NCI-H146 treated with DMSO at 0.1 percent for 48 hours (cell line): ENCODE data around the gene ITPKC.

Experiments used
- DNase-seq: peaks from one replicate; lab custom pipeline; 2025; ENCODE audit not compliant: unreplicated experiment; lab: John Stamatoyannopoulos, UW

The ITPKC gene

DNA sequence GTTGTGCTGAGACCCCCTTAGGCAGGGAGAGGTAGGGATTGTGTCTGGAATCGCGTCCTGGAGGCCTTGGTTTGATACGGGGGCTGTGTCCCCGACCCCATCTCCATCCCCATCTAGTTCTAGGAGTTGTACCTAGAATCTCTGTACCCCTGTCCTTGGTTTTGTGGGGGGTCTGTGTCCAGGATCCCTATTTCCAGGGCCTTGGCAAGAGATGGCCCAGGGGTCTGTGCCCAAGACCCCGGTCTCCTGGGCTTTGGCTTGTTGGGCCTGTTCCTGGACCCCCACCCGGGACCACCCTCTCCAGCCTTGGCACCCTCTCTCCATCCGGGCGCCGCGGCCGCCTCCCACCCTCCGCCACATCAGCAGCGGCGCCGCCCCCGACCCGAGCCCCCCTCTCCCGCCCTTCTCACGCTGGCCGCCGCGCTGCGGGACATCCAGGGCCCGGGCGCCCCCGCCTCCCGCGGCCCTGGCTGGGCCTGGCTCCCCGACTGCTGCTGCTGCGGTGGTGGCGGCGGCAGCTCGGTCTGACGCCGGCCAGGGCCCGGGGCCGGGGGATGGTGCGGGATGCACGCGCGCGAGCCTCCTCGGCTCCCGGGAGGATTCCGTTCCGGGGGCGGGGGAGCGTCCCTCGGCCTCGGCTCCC, 26.7 kb upstream of the ITPKC start, which contains the start of gene NUMBL:
NUMBL (minus strand) TSS at position 602 of the 643 bp plus-strand sequence; CDS start at position 434, 168 bp downstream.
- no peak for DNase-seq

DNA sequence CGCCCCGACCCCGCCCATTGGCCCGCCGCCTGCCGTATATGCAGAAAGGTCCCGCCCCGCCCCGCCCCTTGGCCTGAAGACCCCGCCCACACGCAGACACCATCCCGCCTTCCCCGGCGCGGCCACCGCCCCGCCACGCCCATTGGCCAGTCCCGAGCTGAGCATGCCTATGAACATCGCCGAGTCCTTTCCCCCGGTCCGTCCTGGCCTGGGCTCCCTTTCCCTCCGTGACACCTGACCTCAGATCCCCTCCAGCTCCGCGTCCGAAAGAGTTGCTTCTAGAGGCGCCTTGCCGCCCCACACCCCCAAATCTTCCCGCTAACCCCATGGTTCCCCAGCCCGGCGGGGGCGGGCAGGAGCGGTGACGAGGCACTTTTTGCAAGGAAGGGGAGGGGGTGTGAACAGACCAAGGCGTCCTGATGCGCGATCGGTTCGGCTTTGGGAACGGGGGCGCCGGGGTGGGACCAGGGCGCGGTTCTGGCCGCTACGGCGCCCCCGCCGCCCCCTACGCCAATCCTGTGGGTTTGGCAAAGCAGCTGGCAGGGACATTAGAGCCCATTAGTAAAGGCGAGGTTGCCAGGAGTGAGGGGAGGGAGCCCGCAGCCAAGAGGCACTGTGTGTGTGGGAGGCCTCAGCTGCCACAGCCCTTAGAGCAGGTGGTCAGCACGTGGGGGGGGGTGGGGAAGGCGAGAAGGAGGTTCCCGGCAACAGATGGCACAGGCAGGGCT, 26.1 kb upstream of the ITPKC start:
- DNase-seq: peak; percentile 78

DNA sequence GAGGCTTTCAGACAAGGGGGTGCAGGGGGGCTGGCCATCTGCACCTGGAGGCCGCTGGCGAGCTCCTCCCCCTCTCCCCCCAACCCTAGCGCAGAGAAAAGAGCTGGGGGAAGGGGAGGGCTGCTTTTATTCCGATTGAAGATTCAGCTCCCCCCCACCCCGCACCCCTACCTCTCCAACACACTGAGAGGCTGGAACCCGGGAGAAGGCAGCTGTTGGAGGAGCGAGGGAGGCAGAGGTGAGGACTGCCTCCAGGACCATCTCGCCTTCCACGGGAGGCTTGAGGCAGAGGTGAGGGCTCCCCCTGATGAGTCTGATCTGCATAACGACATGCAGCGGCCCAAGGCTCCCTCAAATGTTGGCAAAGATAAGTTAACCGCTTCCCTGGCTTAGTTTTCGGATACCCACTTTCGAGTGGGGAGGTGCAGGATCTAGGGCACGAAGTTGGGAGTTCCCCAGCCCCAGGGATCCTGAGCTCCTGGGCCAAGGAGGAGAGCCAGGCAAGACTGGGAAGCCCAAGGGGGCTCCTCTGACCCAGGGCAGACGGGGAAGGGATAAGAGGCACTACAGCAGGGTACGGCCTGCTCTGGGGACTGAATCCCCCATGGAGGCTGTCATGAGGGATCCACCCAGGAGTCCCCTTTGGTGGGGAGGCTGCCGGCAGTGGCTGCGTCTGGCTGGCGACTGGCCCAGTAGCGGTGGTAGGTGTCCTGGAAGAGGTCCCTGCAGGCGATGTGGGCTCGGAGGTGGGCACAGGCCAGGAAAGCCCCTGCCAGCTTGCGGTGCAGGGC, 25.3 kb upstream of the ITPKC start:
- DNase-seq: no peak

DNA sequence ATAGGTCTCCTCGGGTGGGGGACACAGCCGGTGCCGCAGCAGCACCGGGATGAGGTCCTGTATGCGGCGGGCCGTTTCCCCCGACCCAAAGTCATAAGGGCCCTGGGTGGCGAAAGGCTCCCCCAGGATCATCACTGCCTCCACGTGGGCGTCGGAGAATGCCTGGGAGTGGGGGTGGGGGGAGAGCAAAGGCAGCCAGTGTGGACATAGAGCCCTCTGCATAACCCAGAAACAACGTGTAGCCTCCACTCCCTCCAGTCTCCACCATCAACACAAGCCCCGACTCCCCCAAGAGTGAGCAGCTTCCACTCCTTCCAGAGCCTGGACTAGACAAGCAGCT, 24.7 kb upstream of the ITPKC start:
- no peak for DNase-seq

DNA sequence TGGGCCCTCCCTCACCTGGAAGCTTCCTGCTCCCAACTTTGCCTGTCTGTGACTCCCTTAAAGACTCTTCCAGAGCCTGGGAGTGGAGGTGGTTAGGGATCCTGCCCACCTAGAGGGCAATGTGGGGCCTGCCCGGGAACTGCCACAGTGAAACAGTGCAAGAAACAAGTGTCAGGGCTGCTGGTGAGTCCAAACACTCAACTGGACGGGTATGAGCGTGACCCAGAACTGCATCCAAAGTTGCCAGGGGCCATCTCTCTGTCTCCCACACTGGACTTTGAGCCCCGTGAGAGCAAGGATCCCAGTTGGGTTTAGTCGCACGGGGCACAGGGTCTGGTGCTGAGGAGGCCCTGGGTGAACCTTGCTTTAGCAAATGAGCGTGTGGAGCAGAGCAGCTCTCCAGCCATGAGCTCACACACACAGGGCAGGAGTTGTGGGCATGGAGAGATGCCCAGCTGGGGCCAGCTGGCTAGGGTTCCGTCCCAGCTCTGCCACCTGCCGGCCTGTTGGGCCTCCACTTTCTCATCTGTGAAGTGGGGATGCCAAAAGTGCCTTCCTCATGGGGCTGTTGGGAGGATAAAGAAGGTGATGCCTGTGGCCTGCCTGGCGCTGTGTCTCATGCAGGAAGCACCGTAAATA, 23.6 kb upstream of the ITPKC start:
- no peak for DNase-seq

DNA sequence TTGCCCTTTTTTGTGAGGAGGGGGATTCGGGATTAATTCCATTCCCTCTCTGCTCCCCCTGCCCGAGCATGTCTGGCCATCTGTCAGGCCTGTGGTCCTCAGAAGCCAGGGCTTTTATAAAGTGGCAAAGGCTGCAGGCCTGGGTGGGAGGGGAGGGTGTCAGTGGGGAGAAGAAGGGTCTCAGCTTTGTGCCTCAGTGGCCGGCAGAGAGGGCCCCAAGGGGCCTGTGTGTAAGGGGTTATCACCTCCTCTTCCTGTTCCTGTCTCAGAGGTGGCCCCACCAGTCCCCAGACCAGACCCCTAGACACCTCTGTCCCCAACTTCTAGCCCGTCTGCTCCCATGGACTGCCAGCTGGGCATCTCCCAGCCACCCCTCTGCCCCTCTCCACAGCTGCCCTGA, 23.0 kb upstream of the ITPKC start:
- DNase-seq: no peak

DNA sequence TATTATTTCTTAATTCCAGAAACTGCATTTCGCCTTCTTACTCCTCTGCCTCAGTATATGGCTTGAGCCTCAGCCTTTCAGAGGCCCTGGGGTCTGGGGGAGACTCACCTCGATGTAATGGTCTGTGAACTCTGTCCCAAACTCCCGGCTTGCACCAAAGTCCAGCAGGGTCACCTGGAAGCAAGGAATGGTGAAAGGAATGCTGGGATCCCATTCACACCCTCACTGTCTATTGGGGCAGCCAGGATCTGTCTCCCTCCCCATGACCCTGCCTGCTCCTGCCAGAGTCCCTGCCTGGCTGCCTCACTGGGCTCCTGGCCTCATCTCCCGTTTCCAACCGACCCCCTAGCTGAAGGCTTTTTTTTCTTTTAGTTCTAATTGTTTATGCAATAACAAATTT, 21.0 kb upstream of the ITPKC start:
- DNase-seq: no peak

DNA sequence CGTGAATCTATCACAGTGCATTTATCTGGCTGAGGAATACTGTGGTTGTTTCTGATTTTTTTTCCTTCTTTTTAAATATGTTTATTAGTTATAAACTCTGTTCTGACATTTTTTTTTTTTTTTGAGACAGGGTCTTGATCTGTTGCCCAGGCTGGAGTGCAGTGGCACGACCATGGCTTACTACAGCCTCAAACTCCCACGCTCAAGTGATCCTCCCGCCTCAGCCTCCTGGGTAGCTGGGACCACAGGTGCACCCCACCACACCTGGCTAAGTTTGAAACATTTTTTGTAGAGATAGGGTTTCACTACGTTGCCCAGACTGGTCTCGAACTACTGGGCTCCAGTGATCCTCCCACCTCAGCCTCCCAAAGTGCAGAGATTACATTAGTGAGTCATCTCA, 19.9 kb upstream of the ITPKC start:
- DNase-seq: no peak

DNA sequence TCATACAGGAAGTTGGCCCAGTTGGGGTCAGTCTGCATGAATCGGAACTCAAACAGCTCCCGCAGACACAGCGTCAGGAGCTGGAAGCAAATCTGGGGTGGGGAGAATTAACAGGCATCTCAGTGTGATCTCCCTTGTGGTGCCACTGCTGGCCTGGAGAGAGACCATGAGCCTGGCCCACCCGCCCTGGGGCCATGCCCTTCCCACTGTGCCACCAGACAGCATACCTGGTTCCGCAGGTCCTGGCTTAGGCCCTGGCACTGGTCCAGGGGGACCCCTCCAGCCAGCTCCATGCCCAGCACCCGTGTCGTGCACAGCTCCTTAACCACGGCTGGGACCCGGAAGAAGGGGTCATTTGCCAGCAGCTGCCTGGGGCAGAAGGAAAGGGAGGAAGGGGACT, 16.8 kb upstream of the ITPKC start:
- DNase-seq: no peak

DNA sequence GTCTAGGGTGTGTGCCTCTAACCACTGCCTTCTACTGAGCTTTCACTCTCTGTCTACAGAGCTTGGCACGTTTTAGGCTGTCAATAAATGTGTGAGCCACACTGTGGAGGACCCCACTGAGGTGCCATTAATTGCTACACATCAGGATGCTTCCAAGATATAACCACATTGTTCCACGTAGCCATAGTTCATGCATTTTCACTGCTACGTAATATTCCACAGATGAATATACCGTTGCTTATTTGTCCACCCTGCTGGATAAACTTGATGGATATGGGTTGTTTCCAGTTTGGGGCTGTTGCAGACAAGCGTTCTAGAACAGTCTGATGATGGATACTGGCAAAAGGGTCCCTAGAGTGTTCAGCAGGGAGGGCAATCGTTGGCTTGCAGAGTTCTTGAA, 15.2 kb upstream of the ITPKC start:
- DNase-seq: no peak

DNA sequence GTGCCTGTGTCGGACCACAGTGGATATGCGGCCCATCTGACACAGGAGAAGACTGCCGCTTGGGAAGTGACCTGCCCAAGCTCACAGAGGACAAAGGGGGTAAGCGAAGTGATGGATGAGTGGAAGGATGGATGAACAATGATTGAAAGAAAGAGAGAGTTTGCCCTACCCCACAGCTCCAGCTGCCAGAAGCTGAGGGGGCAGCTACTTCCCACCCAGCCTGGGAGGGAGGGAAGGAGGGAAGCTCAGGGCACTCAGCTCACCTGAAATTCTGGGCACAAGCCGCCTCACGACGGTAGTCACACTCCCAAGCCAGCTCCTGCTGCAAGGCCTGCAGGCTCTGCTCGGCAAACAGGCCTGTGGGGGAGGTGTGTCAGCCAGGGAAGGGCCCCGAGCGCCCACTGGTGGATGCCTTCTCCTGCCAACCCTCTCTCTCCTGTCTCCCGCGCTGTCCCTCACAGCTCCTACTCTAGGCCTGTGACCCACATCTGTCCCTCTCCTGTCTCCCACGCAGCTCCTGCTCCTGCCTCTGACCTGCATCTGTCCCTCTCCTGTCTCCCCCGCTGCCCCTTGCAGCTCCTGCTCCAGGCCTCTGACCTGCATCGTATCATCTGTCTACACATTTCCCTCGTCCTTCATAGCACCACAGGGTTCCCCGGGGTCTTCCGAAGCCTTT, 14.4 kb upstream of the ITPKC start:
- DNase-seq: no peak

DNA sequence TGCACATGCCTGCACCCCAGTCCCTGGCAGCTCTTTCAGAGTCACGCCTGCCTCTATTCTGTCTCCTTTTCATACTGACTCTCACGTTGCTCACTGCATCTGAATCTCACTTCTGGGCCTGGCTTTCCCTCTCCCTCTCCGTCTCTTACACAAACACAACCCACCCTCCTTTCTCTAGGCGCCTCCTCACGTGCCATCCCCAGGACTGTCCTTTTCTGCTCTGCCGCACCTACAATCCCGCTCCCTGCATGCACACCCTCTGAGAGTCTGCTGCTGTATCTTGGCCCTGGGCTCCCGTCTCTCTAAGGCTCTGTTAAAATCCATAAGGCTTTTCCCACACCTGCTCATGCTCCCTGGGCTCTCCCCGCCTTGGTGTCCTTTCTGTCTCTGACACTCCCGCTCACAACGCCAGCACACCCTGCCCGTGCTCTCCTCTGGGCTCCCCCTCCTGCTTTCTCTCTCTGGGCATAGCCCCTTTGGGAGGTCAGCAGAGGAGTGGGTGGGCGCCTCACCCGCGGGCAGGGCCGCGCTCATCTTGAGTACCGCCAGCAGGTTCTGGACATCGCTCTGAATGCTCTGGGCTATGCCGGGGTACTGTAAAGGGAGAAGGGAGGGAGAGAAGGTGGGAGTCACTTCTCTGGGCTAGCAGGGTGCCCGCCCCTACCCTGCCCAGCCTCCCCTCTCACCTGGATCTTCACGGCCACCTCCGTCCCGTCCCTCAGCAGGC, 13.7 kb upstream of the ITPKC start:
- no peak for DNase-seq

DNA sequence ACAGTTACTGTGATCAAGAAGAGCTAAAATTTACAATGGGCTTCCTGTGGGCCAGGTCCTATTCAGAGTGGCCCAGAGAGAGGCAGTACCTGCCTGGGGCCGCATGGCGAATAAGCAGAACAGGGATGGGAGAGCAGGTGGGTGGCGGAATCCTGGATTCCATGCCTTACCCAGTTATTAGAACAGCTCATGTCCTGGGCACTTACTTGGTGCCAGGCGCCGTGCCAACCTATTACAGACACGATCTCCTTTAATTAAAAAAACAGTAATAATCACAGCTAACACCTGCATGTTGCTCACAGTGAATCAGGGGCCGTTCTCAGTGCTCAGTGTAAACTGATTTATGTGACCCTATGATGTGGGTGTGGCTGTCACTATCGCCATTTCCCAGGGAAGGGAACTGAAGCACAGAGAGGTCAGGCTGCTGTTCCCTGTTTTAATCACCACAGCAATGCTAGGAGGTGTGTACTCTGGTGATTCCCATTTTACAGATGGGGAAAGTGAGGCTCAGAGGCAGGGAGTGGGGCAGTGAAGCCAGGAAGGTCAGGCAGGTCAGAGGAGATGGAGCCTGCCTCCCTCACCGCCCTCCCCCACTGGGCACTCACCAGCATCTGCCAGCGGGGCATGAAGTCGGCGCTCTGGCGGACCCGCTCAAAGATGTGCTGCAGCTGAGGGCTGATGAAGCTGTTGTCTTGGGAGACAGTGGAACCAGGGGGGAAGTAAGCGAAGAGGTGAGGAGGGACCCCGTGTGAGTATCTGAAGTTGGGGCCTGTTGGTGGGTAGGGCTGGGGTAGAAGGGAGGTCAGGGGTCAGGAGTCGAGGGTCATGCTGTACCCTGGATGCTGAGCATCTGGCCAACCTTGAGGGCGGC, 12.2 kb upstream of the ITPKC start:
- no peak for DNase-seq

DNA sequence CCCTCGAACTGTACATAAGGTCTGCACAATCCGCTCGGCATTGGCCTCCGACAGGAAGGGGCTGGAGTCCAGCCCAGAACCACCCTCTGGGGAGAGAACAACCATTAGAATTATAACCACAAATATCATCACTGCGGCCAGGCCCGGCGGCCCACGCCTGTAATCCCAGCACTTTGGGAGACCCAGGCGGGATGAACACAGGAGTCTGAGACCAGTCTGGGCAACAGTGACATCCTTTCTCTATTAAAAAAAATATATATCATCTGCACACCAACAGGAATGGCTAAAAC, 11.6 kb upstream of the ITPKC start:
- DNase-seq: no peak

DNA sequence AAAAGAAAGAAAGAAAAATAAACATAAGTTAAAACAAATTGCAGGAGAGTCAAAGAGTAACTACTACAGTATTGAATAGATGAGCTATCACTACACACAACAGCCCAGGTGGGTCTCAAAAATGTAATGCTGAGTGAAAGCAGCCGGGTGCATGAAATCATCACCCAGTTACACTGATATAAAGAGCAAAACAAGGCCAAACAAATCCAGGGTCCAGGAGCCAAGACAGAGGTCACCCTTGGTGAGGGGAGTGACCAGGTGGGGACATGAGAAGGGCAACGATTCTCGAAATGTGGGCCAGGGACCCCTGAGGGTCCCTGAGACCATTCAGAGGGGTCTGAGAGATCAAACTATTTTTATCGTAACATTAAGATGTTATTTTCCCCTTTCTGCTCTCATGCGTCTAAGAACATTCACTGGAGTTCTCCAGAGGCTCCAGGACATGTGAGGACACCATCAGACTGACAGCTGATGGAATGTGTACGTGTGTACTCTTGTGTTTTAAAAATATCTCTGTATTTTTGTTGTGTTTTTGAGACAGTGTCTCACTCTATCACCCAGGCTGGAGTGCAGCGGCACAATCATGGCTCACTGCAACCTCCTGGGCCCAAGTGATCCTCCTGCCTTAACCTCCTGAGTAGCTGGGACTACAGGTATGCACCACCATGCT, 10.8 kb upstream of the ITPKC start:
- no peak for DNase-seq

DNA sequence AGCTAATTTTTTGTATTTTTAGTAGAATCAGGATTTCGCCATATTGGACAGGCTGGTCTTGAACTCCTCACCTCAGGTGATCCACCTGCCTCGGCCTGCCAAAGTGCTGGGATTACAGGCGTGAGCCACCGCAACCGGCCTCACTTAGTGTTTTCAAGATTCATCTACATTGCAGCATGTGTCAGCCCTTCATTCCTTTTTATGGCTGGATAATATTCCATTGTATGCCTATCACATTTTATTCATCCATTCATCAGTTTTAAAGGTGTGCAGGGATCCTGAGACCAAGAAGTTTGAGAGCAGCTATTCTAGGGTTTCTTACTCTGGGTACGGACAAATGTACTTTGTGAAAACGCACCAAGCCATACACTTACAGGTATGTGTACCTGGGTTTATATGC, 9.3 kb upstream of the ITPKC start:
- DNase-seq: no peak

DNA sequence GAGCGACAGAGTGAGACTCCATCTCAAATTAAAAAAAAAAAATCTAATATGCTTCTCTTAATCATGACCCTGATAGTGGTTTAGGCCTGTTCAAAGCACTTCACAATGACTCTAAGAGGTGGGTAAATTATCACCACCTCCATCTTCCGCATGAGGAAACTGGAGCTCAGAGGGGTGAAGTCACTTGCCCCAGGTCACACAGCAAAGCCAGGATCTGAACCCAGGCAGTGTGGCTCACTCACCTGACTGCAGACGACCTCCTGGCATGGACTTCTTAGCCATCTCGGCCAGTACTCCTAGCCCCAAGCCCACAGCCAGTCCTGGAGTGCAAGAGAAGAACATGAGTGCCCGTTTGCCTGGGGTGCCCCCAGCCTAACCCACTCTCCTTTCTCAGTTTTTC, 7.1 kb upstream of the ITPKC start:
- no peak for DNase-seq

DNA sequence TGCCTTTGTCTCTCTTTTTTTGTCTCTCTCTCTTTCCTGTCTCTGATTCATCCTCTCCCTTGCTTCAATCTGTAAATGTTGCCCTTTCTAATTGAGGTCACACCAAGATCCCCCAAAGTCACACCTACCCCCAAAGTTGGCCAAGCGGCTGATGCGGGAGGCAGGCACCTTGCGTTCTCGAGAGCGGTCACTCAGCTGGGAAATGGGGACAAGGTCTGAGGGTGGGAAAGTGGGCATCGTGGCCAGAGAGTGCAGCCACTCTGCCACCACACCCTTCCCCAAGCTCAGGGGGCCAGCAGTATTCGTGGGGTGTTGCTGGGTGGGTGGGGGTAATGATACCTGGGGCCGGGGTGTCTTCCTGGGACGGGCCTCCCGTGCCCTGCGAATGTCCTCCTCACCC, 3.0 kb upstream of the ITPKC start:
- no peak for DNase-seq
